PC-9 (cell line): ENCODE results near the gene PODXL.

Experiments used
- CTCF ChIP-seq: fragments of 200-600 bp; sonication (generic); conservative IDR thresholded peaks from 2 replicates; pipeline ENCODE4 v1.6.1; 2017; ENCODE audit warnings: mixed run types, antibody characterized with exemption, mild to moderate bottlenecking, moderate library complexity
- EZH2 ChIP-seq: fragments of 200-600 bp; sonication (generic); IDR thresholded peaks from 2 replicates; pipeline ENCODE4 v1.8.0; 2017; ENCODE audit warnings: antibody characterized with exemption, low read depth

DNA sequence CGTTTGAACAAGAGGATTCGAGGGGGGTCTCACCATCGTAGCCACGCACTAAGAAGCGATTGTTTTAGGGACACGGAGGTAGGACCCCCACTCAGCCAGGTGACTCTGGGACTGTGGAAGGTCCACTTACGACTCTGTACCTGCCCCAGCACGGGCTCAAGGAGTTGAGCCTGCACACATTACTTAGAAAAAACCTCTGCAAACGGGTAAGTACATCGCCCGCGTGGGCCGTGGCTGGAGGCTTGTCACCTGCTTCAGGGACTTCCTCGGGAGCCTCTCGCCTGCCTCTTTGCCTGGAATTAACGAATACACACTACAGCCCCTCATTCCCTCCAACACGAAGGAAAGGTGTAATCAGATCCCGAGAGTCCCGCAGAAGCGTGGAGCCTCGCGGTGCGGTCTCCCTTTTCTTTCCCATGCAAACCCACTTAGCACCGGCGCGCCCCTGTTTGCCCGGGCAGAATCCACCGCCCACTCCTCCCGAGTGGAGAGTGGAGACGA lies 826 bp downstream of the PODXL start:
- TF ChIP-seq CTCF, result no peak
- TF ChIP-seq EZH2, result no peak
